ENCODE results near the gene ZNF280C.

ZNF280C gene

GRCh38 chrX:130213376-130213775, 55.3 kb downstream of the ZNF280C start:
- no peak overlapping the region for H3K27ac ChIP-seq (ENCODE audit: extremely low read depth, low read depth, low read length)
- H3K4me3 ChIP-seq (ENCODE audit: low read depth, low read length) = no peak overlapping the region
- H3K4me1 ChIP-seq (ENCODE audit: control insufficient read depth, insufficient read depth, low read length) = no peaks in the 10 kb centered on the region
- TF ChIP-seq MZF1 (tag by site-specific recombination; IDR thresholded peaks at IDR 0.05; ENCODE audit: borderline replicate concordance) = no peak
- TF ChIP-seq ZNF513 (tag by site-specific recombination; IDR thresholded peaks at IDR 0.05) = no peak
- TF ChIP-seq ZNF138 (tag by site-specific recombination; IDR thresholded peaks at IDR 0.05; ENCODE audit: borderline replicate concordance) = no peak
- no peak for TF ChIP-seq ZNF404 (tag by site-specific recombination; IDR thresholded peaks at IDR 0.05)
- no peak for TF ChIP-seq ZNF560 (tag by site-specific recombination; IDR thresholded peaks at IDR 0.05; ENCODE audit: borderline replicate concordance)
- no peak for TF ChIP-seq ZNF747 (tag by site-specific recombination; IDR thresholded peaks at IDR 0.05)
- H3K36me3 ChIP-seq (ENCODE audit: control insufficient read depth in 2 of 2, insufficient read depth in 1 of 2, low read length in 2 of 2) = peaks cover 25 to 55% of the 10 kb centered on the region in 2 experiments
- CTCF ChIA-PET = interaction anchor here (0.6 kb wide), 1 partner anchor 10 kb away, joined by 3 read pairs; no protein-coding TSS in a partner anchor
- POLR2A ChIA-PET = no interaction called here
- H3K9me3 ChIP-seq (ENCODE audit: control insufficient read depth, insufficient read depth, low read depth, low read length) = no peaks in the 10 kb centered on the region

GRCh38 chrX:130212371-130212770, 56.3 kb downstream of the ZNF280C start:
- CTCF ChIA-PET = interaction anchor here (0.7 kb wide), 1 partner anchor 56 kb away, joined by 6 read pairs; no protein-coding TSS in a partner anchor
- POLR2A ChIA-PET = no interaction called here
- H3K36me3 ChIP-seq (ENCODE audit: control insufficient read depth in 2 of 2, insufficient read depth in 1 of 2, low read length in 2 of 2) = peaks cover 19 to 55% of the 10 kb centered on the region in 2 experiments
- no peak overlapping the region for H3K27ac ChIP-seq (ENCODE audit: extremely low read depth, low read depth, low read length)
- H3K4me1 ChIP-seq (ENCODE audit: control insufficient read depth, insufficient read depth, low read length) = no peaks in the 10 kb centered on the region
- H3K9me3 ChIP-seq (ENCODE audit: control insufficient read depth, insufficient read depth, low read depth, low read length) = no peaks in the 10 kb centered on the region
- TF ChIP-seq ZSCAN4 (tag by site-specific recombination; IDR thresholded peaks at IDR 0.05) = no peak
- TF ChIP-seq ZNF837 (tag by site-specific recombination; IDR thresholded peaks at IDR 0.05) = no peak
- TF ChIP-seq ZNF585B (tag by site-specific recombination; IDR thresholded peaks at IDR 0.05) = no peak
- TF ChIP-seq ZNF654 (tag by site-specific recombination; IDR thresholded peaks at IDR 0.05; ENCODE audit: low read depth) = no peak
- TF ChIP-seq PRDM10 (tag by site-specific recombination; IDR thresholded peaks at IDR 0.05) = no peak
- TF ChIP-seq IKZF3 (tag by site-specific recombination; IDR thresholded peaks at IDR 0.05) = no peak
- TF ChIP-seq ZNF302 (tag by site-specific recombination; IDR thresholded peaks at IDR 0.05; ENCODE audit: low read depth) = no peak
- TF ChIP-seq SALL2 (tag by site-specific recombination; IDR thresholded peaks at IDR 0.05; ENCODE audit: borderline replicate concordance) = no peak
- no peak for TF ChIP-seq REPIN1 (tag by site-specific recombination; IDR thresholded peaks at IDR 0.05; ENCODE audit: low read depth)
- TF ChIP-seq ZNF555 (tag by site-specific recombination; conservative IDR thresholded peaks at IDR 0.05) = no peak
- TF ChIP-seq FEZF1 (tag by site-specific recombination; IDR thresholded peaks at IDR 0.05) = no peak
- no peak overlapping the region for H3K4me3 ChIP-seq (ENCODE audit: low read depth, low read length)

Measured in HEK293 (cell line).